GM12878 (cell line): ENCODE data around the gene ATXN7L1. TPM values are rescaled to one million over a fixed set of nuclear protein-coding genes. Genes with fewer than 3 reads are reported as not detected.

Experiments
- ATAC-seq: fragments of 200-7000 bp; cut with Tn5 transposase; 3 replicates; pipeline ENCODE4 v1.9.1; 2020; ENCODE audit warnings: mild to moderate bottlenecking, moderate library complexity
- BruUV-seq: library from RNA; stranded (reverse); fragments of 400-500 nt; replicated peaks from 2 replicates; lab custom pipeline; 2021; lab: Mats Ljungman, UMichigan
- CTCF ChIA-PET: fragments of 300-600 bp; sonication (Branson Sonifier 250); formaldehyde crosslinking; extraction: SDS; loops from one replicate; lab custom pipeline; 2021; ENCODE audit warnings: inconsistent platforms; lab: Yijun Ruan, JAX
- POLR2A ChIA-PET: fragments of 350-600 bp; formaldehyde crosslinking; extraction: SDS; loops from one replicate; lab custom pipeline; 2021; ENCODE audit warnings: inconsistent platforms; lab: Charles Lee
- RAD21 ChIA-PET: fragments of 300-600 bp; sonication (Branson Sonifier 250); formaldehyde crosslinking; loops from one replicate; lab custom pipeline; 2023; ENCODE audit warnings: antibody characterized with exemption; ENCODE audit not compliant: unreplicated experiment; lab: Charles Lee
- SMC1A ChIA-PET: fragments of 300-600 bp; sonication (Branson Sonifier 250); formaldehyde crosslinking; loops from one replicate; lab custom pipeline; 2023; ENCODE audit not compliant: unreplicated experiment, uncharacterized antibody; lab: Charles Lee
- DNase-seq: peaks from one replicate; pipeline ENCODE4 v3.0.0-alpha.2; 2011; ENCODE audit warnings: low read depth, low spot score
- FAIRE-seq: peaks from 3 replicates; lab custom pipeline; 2011; peaks lifted over from hg19 to GRCh38; lab: Jason Lieb, UNC
- H2AFZ ChIP-seq: 2 replicates; pipeline ENCODE4 v1.6.0; 2011; ENCODE audit warnings: low read depth, low read length, control low read depth; ENCODE audit not compliant: control insufficient read depth
- H3K27ac ChIP-seq: 2 replicates; pipeline ENCODE4 v1.5.1; 2011; ENCODE audit warnings: control low read depth; ENCODE audit not compliant: control insufficient read depth, insufficient read depth
- H3K27me3 ChIP-seq, 2 experiments: replicated peaks in 1 of 2; 2 replicates each; pipeline versions ENCODE4 v1.6.0 to v1.6.1; 2011; ENCODE audit warnings: low read length in 1 of 2; ENCODE audit not compliant: control insufficient read depth in 2 of 2, insufficient read depth in 2 of 2
- H3K36me3 ChIP-seq, 2 experiments: 2 replicates each; pipeline ENCODE4 v1.5.1; 2011; ENCODE audit warnings: low read length in 1 of 2; ENCODE audit not compliant: control insufficient read depth in 2 of 2, insufficient read depth in 2 of 2
- H3K4me1 ChIP-seq: 2 replicates; pipeline ENCODE4 v1.6.1; 2011; ENCODE audit warnings: mild to moderate bottlenecking, low read length, moderate library complexity, mixed read lengths; ENCODE audit not compliant: control insufficient read depth, insufficient read depth
- H3K4me2 ChIP-seq: 2 replicates; pipeline ENCODE4 v1.6.0; 2011; ENCODE audit warnings: control low read depth; ENCODE audit not compliant: control insufficient read depth, insufficient read depth
- H3K4me3 ChIP-seq: fragments of 200-600 bp; sonication (generic); 2 replicates; pipeline ENCODE4 v1.5.1; 2016
- H3K79me2 ChIP-seq: 2 replicates; pipeline ENCODE4 v1.6.0; 2011; ENCODE audit warnings: low read length; ENCODE audit not compliant: control insufficient read depth, insufficient read depth
- H3K9ac ChIP-seq: 2 replicates; pipeline ENCODE4 v1.8.0; 2011; ENCODE audit warnings: low read length, control low read depth, mixed read lengths; ENCODE audit not compliant: control insufficient read depth, insufficient read depth
- H3K9me3 ChIP-seq: replicated peaks from 3 replicates; pipeline ENCODE4 v1.5.1; 2011; ENCODE audit warnings: mild to moderate bottlenecking, low read length; ENCODE audit not compliant: control insufficient read depth, insufficient read depth
- H4K20me1 ChIP-seq: 2 replicates; pipeline ENCODE4 v1.6.0; 2011; ENCODE audit not compliant: control insufficient read depth, insufficient read depth
- BACH1 ChIP-seq: fragments of 450-650 bp; IDR thresholded peaks from 2 replicates; pipeline ENCODE4 v1.6.1; 2017; ENCODE audit warnings: mild to moderate bottlenecking, borderline replicate concordance
- GABPA ChIP-seq: IDR thresholded peaks from 2 replicates; pipeline ENCODE4 v1.6.1; 2014; ENCODE audit warnings: antibody characterized with exemption, low read depth, mild to moderate bottlenecking, inconsistent platforms
- HDAC2 ChIP-seq: fragments of 200-600 bp; sonication (generic); IDR thresholded peaks from 2 replicates; pipeline ENCODE4 v1.6.1; 2017
- NR2C2 ChIP-seq: IDR thresholded peaks from 2 replicates; pipeline ENCODE4 v1.6.1; 2011; ENCODE audit warnings: borderline replicate concordance, low read depth; ENCODE audit not compliant: control insufficient read depth, insufficient read length
- POLR2AphosphoS5 ChIP-seq: IDR thresholded peaks from 2 replicates; pipeline ENCODE4 v1.6.1; 2011; ENCODE audit warnings: mild to moderate bottlenecking, low read length, inconsistent platforms
- RCOR1 ChIP-seq: conservative IDR thresholded peaks from 2 replicates; pipeline ENCODE4 v1.6.1; 2012; ENCODE audit warnings: low read depth, low read length, improper control_type of control experiment
- SREBF2 ChIP-seq: IDR thresholded peaks from 2 replicates; pipeline ENCODE4 v1.6.1; 2012; ENCODE audit warnings: mild to moderate bottlenecking, low read length
- SRF ChIP-seq, 2 experiments: IDR thresholded peaks; 2 replicates each; pipeline ENCODE4 v1.6.1; 2011; ENCODE audit warnings: low read depth in 2 of 2, low read length in 2 of 2, mild to moderate bottlenecking in 1 of 2, moderate library complexity in 1 of 2
- TARDBP ChIP-seq: IDR thresholded peaks from 2 replicates; pipeline ENCODE4 v1.6.1; 2016; ENCODE audit warnings: borderline replicate concordance
- TBL1XR1 ChIP-seq: IDR thresholded peaks from 2 replicates; pipeline ENCODE4 v1.6.1; 2012; ENCODE audit warnings: low read depth, low read length, improper control_type of control experiment
- YY1 ChIP-seq: IDR thresholded peaks from 2 replicates; pipeline ENCODE4 v1.6.1; 2011; ENCODE audit warnings: low read depth, mild to moderate bottlenecking, low read length
- ZNF217 ChIP-seq: fragments of 450-650 bp; IDR thresholded peaks from 2 replicates; pipeline ENCODE4 v1.6.1; 2017; ENCODE audit warnings: antibody characterized with exemption, mild to moderate bottlenecking
- WGBS: methylation state at CpG from one replicate; pipeline ENCODE4 v1.1.6; 2016; ENCODE audit warnings: low lambda C conversion rate; ENCODE audit not compliant: insufficient replicate concordance, insufficient coverage; ENCODE audit errors: missing lambda C conversion rate; 5-methylcytosine and 5-hydroxymethylcytosine counted together
- in situ Hi-C: fragments of 300-500 bp; cut with MboI; formaldehyde crosslinking; loops from 9 replicates; pipeline ENCODE4 v1.14.3; 2018; ENCODE audit warnings: mixed read lengths
- intact Hi-C: fragments of 100-400 bp; cut with micrococcal nuclease; formaldehyde crosslinking; loops from one replicate; pipeline ENCODE4 v1.14.2; 2022; ENCODE audit not compliant: unreplicated experiment
- polyA plus RNA-seq, 11 experiments: library from polyadenylated mRNA; depleted of rRNA in 4 of 11; unstranded in 6 of 11; stranded (reverse) in 5 of 11; fragments of >200 nt; fragmentation: Nextera tagmentation in 4 of 11; fragmentation: Illumina TruSeq in 1 of 11; extraction: Ambion mirVana in 4 of 11; extraction: Trizol in 1 of 11; gene quantifications; 1 replicate in 1 of 11; 2 replicates in 10 of 11; pipeline versions ENCODE4 v1.2.1 to v1.2.3, GENCODE V29; 2011 to 2016; ENCODE audit warnings: inconsistent platforms in 2 of 11, missing spikeins in 2 of 11, low read depth in 1 of 11
- total RNA-seq, 4 experiments: library from RNA; depleted of rRNA in 3 of 4; stranded (reverse); fragments of >200 nt in 3 of 4; fragmentation: Illumina TruSeq in 1 of 4; extraction: Trizol in 1 of 4; gene quantifications; 2 replicates each; pipeline versions ENCODE4 v1.2.1 to v1.2.3, GENCODE V29; 2013 to 2021
- TF ChIP-seq, protein P1 (sequence below): fragments of 450-650 bp; formaldehyde crosslinking; IDR thresholded peaks from 2 replicates; pipeline ENCODE4 v1.4.0; 2022; ENCODE audit warnings: mild to moderate bottlenecking, moderate library complexity
- TF ChIP-seq, protein P2 (sequence below): IDR thresholded peaks from 2 replicates; pipeline ENCODE4 v1.6.1; 2012; ENCODE audit warnings: low read depth, low read length, improper control_type of control experiment
- TF ChIP-seq, protein P3 (sequence below): fragments of 150-350 bp; IDR thresholded peaks from 2 replicates; pipeline ENCODE4 v1.6.1; 2014; ENCODE audit warnings: mild to moderate bottlenecking, low read depth, low read length
- TF ChIP-seq, protein P4 (sequence below): fragments of 450-650 bp; IDR thresholded peaks from 2 replicates; pipeline ENCODE4 v1.6.1; 2016; ENCODE audit warnings: mild to moderate bottlenecking

ATXN7L1 gene
- total and polyA plus RNA-seq, 10 of the 15 experiments (the other 5 are each of a cell fraction or from before 2014, with no cell fraction given): 0.40 to 2.9 (median 1.2) TPM

DNA sequence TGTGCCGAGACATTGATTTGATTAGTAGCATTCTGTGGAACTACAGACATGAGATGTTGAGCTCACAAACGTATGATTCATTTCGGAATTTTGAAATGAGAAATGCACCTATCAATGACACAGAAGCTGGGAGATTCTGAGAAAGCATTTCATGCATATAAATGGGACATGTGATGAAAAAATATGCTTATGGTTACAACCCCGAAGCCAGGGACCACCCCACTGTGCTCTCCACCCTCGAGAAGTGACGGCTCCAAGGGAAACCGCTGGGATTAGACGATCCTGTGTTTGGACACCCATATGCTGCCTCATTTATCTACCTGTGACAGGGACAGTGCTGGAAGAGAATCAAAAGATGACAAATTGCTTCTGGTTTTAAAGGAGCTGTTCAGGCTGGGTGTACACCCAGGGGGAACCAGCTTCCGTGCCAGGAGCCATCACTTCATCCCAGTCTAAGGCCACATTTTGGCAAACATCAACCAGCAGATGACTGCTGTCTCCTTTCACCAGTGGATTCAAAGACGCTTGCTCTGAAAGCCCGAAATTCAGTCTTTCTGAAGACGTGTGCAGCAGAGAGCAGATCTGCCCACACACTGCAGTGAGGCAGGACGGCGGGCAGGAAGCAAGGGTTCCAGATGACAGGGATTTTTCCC, 109.9 kb downstream of the ATXN7L1 start:
- Histone ChIP-seq H3K27me3 (peaks cover 0 to 8% of the 10 kb centered on the region in 2 experiments; a peak in 2 of 4 replicates), H3K4me3 (no peak overlapping the region; the same call in 1 of the 2 replicates), H3K36me3 (no peaks in the 10 kb centered on the region), H3K27ac (no peak overlapping the region), H3K4me2 (peak overlapping the region; percentile 77), H3K9ac (no peak overlapping the region), H4K20me1 (no peaks in the 10 kb centered on the region), H3K9me3 (no peaks in the 10 kb centered on the region), H3K79me2 (no peaks in the 10 kb centered on the region), H2AFZ (no peak overlapping the region), H3K4me1 (peaks cover 22% of the 10 kb centered on the region)
- DNase-seq (no peak), ATAC-seq (peak; percentile 62), FAIRE-seq (no peak)
- POLR2A ChIA-PET: interaction anchor here (1.3 to 2.0 kb wide), 2 partner anchors 35 to 43 kb away, joined by 3 to 7 read pairs; no protein-coding TSS in a partner anchor
- no TSS peak for BruUV-seq
- SMC1A ChIA-PET: interaction anchor here (0.9 to 12.5 kb wide), 14 partner anchors 9 to 345 kb away, joined by 3 to 182 read pairs (median 3); partner anchors contain the start of gene SYPL1
- RAD21 ChIA-PET: interaction anchor here (0.9 to 8.7 kb wide), 13 partner anchors 9 to 278 kb away, joined by 3 to 99 read pairs (median 4); no protein-coding TSS in a partner anchor
- in situ Hi-C loops (loop anchor here (10.0 kb wide), 1 partner anchor 248 kb away; no protein-coding TSS in a partner anchor), intact Hi-C loops (loop anchor here (2.0 kb wide), 1 partner anchor 42 kb away; no protein-coding TSS in a partner anchor)
- WGBS: 8% methylated on average over 14 of the region's 14 CpGs
- CTCF ChIA-PET: interaction anchor here (0.7 to 10.9 kb wide), 23 partner anchors 9 to 401 kb away, joined by 3 to 163 read pairs (median 5); no protein-coding TSS in a partner anchor
- TF ChIP-seq, protein P1, sequence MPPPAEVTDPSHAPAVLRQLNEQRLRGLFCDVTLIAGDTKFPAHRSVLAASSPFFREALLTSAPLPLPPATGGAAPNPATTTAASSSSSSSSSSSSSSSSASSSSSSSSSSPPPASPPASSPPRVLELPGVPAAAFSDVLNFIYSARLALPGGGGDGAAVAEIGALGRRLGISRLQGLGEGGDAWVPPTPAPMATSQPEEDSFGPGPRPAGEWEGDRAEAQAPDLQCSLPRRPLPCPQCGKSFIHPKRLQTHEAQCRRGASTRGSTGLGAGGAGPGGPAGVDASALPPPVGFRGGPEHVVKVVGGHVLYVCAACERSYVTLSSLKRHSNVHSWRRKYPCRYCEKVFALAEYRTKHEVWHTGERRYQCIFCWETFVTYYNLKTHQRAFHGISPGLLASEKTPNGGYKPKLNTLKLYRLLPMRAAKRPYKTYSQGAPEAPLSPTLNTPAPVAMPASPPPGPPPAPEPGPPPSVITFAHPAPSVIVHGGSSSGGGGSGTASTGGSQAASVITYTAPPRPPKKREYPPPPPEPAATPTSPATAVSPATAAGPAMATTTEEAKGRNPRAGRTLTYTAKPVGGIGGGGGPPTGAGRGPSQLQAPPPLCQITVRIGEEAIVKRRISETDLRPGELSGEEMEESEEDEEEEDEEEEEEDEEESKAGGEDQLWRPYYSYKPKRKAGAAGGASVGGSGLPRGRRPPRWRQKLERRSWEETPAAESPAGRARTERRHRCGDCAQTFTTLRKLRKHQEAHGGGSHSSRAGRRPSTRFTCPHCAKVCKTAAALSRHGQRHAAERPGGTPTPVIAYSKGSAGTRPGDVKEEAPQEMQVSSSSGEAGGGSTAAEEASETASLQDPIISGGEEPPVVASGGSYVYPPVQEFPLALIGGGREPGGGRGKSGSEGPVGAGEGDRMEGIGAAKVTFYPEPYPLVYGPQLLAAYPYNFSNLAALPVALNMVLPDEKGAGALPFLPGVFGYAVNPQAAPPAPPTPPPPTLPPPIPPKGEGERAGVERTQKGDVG (CRISPR knock-in tag): no peak
- TF ChIP-seq, protein P2, sequence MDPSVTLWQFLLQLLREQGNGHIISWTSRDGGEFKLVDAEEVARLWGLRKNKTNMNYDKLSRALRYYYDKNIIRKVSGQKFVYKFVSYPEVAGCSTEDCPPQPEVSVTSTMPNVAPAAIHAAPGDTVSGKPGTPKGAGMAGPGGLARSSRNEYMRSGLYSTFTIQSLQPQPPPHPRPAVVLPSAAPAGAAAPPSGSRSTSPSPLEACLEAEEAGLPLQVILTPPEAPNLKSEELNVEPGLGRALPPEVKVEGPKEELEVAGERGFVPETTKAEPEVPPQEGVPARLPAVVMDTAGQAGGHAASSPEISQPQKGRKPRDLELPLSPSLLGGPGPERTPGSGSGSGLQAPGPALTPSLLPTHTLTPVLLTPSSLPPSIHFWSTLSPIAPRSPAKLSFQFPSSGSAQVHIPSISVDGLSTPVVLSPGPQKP: no peak
- peak; percentile 85; the same call in 1 of the 2 replicates for TF ChIP-seq ZNF217
- TF ChIP-seq, protein P3, sequence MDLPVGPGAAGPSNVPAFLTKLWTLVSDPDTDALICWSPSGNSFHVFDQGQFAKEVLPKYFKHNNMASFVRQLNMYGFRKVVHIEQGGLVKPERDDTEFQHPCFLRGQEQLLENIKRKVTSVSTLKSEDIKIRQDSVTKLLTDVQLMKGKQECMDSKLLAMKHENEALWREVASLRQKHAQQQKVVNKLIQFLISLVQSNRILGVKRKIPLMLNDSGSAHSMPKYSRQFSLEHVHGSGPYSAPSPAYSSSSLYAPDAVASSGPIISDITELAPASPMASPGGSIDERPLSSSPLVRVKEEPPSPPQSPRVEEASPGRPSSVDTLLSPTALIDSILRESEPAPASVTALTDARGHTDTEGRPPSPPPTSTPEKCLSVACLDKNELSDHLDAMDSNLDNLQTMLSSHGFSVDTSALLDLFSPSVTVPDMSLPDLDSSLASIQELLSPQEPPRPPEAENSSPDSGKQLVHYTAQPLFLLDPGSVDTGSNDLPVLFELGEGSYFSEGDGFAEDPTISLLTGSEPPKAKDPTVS: no peak
- TF ChIP-seq, protein P4, sequence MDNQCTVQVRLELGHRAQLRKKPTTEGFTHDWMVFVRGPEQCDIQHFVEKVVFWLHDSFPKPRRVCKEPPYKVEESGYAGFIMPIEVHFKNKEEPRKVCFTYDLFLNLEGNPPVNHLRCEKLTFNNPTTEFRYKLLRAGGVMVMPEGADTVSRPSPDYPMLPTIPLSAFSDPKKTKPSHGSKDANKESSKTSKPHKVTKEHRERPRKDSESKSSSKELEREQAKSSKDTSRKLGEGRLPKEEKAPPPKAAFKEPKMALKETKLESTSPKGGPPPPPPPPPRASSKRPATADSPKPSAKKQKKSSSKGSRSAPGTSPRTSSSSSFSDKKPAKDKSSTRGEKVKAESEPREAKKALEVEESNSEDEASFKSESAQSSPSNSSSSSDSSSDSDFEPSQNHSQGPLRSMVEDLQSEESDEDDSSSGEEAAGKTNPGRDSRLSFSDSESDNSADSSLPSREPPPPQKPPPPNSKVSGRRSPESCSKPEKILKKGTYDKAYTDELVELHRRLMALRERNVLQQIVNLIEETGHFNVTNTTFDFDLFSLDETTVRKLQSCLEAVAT: 0 out of 2 replicates have a peak, but pooled peaks have one; percentile 8
- TF ChIP-seq BACH1: no peak
- TF ChIP-seq POLR2AphosphoS5: no peak
- TF ChIP-seq TARDBP: no peak
- TF ChIP-seq GABPA: 0 out of 2 replicates have a peak, but pooled peaks have one; percentile 48
- TF ChIP-seq NR2C2: no peak
- TF ChIP-seq RCOR1: no peak
- no peak for TF ChIP-seq YY1
- TF ChIP-seq TBL1XR1: no peak
- TF ChIP-seq SREBF2: no peak
- TF ChIP-seq HDAC2: no peak
- no peak for TF ChIP-seq SRF (IDR thresholded peaks at IDR 0.05; ENCODE audit: low read depth in 2 of 2, low read length in 2 of 2)
